Activated CD8-positive, alpha-beta memory T cell treated with anti-CD3 and anti-CD28 coated beads for 4 hours (primary cell): ENCODE data around the gene ATP9B.

Experiments used
- DNase-seq, 2 donors: peaks; one replicate each; pipeline ENCODE4 v3.0.0-alpha.2; 2020; ENCODE audit warnings: low read depth in 2 of 2

Gene ATP9B

GRCh38 chr18:79405781-79406575 lies 336.8 kb downstream of the ATP9B start:
- peak; percentile 62 to 81 for DNase-seq

DNA sequence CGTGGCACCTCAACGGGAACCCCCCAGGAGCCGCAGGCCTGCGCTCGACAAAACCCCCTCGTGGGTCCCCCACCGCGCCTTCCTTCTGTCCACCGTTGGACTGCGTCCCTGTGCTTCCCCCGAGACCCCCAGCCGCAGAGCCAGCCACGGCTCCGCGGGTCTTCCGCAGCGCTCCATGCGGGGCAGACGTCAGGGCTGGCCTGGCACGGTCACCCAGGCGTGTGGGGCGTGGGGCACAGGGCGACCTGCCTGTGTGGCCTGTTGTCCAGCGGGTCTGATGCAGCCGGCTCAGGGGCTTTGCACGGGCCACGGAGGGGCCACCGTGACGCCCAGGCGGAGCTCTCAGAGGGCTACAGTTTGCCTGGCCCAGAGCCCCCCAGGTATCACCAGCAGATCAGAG lies 337.5 kb downstream of the ATP9B start:
- no peak for DNase-seq

DNA sequence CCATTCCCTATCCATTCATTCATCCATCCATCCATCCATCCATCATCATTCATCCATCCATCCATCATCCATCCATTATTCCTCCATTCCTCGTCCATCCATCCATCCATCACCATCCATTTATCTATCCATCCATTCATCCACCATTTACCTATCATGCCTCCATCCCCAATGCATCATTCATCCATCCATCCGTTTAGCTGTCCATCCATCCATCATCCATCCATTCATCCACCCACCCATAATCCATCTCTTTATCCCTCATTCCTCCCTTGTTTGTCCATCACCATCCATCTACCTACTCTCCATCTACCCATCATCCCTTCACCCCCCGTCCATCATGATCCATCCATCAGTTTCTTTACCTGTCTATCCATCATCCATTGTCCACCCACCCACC lies 340.1 kb downstream of the ATP9B start:
- no peak for DNase-seq

- no peak for DNase-seq
Observed at GRCh38 chr18:79410171-79410641, 341.0 kb downstream of the ATP9B start.

GRCh38 chr18:79410731-79411613 lies 341.8 kb downstream of the ATP9B start:
- no peak for DNase-seq

- no peak for DNase-seq
Observed at GRCh38 chr18:79411614-79412526, 342.7 kb downstream of the ATP9B start.

DNA sequence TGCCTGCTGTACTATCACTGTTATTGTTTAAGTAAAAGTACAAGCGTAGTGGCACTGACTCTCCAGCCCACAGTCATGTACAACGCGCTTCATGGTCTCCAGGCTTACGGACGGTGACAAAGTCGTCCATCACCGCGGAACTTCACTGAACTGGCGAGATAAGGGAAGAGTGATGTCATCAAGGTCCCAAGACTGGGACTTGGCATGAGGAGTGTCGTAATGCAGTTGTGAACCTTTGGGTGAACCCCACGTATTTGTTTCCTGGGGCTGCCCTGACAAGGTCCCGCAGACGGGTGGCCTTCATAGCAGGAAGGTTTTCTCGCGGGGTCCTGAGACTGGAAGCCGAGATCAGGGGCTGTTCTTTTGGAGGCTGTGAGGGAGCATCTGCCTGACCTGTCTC lies 343.8 kb downstream of the ATP9B start:
- no peak for DNase-seq

DNA sequence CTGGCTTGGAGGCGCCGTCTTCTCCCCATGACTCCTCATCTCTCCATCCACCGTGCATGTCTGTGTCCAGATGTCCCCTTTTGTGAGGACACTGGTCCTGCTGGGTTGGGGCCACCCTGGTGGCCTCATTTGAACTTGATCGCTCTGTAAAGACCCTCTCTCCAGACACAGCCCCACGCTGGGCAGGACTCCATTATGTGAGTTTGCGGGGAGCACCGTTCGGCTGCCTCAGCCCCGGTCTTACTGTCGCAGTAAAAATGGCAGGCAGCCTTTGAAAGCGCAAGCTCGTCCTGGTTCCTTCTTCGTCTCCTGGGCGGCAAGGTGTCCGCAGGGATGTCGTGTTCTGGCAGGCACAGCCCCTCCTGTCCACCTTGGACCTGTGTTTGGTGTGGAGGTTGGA lies 344.2 kb downstream of the ATP9B start:
- no peak for DNase-seq

GRCh38 chr18:79413901-79414300 lies 344.7 kb downstream of the ATP9B start:
- DNase-seq, result no peak

DNA sequence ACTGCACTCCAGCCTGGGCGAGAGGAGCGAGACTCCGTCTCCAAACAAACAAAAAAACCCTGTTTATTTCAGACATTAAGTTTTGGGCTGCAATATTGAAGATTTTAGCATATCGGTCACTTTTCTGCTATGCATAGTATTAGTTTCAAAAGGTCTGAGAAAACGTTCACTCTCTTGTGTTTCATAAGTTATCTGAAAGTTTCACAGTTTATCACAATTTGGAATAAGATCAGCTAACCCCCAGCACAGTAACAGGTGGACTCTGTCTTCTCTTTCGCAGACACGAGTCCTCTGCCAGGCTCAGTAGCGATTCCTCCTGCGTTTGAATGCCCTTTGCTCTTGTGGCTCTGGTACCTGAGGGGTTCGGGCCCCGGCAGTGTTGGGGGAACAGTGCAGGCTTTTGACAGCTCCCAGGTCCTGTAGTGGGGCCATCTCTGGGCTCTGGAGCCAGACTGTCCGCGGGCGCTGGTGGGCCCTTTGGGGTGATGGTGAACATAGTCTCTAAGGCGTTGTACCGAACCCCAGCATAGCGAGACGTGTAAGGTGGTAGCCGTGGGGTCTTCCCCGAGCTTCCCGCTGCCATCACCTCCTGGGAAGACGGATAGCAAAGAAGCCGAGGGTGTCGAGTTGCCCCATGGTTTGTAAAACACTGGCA lies 347.0 kb downstream of the ATP9B start:
- no peak for DNase-seq

DNA sequence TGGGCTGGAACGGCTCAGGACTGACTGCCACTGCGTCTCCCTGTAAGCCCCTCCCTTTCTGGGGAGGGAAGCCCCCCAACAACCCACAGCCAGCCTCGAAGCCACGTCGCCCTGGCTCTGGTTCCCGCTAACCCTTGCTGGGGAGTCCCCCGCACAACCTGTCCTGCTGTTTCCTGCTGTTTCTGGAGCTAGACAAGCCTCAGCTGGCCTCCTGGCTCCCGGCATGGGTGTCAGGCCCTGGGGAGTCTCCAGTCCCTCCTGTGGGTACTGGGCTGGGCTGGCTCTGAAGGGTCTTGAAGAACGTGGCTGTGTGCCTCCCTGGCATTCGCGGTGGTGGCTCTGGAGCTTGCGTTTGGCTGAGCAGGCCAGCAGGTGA lies 347.5 kb downstream of the ATP9B start:
- DNase-seq, result no peak

DNA sequence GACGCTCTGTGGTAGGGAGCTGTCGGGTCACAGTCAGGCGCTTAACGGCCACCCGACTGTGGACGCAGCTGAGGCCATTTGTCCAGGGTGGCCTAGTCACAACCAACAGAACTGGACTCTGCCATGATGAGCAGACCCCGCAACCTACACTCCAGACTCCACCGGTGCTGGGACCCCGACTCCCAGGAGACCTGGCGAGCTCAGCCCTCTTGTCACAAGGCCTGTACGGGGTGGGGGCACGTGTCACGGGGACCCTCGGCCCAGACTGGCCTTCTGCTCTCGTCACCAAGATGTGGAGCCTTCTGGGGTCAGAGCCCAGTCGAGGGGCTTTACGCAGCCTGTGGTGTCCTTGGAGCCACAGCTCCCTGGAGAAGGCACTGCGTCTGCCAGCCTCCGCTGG lies 349.0 kb downstream of the ATP9B start:
- no peak for DNase-seq

- no peak for DNase-seq
Observed at GRCh38 chr18:79418642-79419041, 349.4 kb downstream of the ATP9B start.

- DNase-seq, result no peak
Observed at GRCh38 chr18:79420033-79420745, 351.0 kb downstream of the ATP9B start.

- DNase-seq, result no peak
Observed at GRCh38 chr18:79421275-79421857, 352.2 kb downstream of the ATP9B start.

DNA sequence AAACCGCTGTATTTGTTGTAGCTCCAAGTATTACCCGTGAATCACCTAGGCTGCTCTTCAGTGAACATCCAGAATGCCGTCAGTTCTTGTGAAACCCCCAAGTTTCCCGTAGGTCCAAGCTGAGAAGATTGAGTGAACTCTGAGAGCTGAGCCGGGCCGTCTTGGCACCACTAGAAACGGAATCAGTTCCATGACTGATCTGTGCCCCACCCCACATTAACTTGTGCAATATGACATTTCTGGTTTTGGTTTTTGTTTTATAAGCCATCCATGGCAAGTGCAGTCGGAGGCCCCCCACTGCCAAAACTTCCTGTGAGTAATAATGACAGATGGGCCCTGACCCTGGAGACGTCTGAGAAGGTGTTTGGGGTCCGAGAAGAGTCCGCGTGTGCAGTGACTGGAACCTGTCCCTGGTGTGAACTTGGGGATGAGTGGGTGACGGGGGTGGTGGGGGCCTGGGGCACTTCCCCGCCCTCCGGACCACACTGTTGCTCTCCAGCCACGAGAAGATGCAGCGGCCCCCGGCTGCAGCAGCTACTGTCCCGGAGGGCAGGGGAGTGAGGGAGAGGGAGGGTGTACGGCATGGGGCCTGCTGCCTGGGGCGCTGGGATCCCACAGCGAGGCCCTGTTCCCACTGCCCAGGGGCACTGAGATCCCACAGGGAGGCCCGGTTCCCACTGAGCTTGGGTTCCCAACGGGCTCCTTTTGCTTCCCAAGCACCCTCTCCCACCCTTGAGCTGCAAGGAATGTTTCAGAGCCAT lies 353.0 kb downstream of the ATP9B start:
- no peak for DNase-seq

DNA sequence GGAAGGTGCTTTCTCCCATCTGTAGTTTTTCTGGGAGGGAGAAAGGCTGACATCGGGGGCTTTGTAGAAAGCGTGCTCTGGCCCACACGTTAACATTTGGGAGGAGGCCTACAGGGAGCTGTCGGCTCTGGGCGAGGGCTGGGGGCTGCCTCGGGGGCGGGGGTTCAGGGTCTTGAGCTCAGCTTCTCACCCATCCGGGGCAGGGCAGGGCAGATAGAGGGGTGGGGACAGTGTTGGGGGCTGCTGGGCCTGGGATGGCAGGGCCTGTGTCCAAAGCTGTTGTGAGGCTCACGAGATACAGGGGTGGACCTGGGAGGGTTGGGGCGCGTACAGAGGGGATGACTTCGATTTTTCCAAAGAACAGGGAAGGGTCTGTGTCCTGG lies 353.6 kb downstream of the ATP9B start:
- DNase-seq, result no peak

DNA sequence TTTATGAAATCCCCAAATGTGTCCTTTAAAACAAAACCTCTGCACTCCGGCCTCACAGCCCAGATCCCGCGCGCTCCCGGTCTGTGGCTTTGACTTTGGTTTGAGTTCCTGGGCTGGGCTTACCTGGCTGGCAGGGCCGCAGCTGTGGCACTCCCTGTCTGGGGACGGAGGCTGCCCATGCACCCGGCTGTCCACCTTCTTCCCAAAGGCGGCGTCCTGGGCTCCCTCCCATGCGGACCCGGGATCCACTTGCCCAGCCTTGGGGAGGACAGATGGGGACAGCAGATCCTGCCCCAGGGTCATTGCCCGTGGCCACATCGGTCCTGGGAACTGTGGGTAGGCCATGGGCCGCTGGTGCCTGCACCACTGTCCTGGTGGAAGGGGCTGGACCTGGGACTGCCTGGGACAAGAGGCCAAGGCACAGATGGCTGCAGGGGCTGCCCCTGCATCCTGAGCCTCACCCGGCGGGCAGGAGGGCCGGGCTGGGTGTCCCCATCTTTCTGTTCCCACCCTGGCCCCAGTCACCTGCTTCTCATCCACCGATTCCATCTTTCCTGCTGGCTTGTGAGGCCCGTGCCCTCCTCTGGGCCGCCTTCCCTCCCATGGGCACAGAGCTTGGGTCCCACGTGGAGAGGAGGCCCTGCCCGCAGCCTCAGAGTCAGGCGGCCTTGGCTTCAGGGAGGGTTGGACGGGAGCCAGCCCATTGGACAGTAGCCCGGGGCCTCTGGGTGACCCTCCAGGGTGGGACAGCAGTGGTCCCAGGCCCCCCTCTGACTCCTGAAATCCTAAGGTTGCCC lies 354.2 kb downstream of the ATP9B start:
- no peak for DNase-seq
